CD14-positive monocyte (primary cell): ENCODE results near the gene CDH15. TPM values are rescaled to one million over a fixed set of nuclear protein-coding genes. Genes with fewer than 3 reads are reported as not detected.

Source experiments
- DNase-seq, 3 donors: peaks; one replicate each; pipeline ENCODE4 v3.0.0-alpha.2; 2011 to 2022
- H2AFZ ChIP-seq: 2 replicates; pipeline ENCODE4 v1.6.0; 2012; ENCODE audit warnings: mild to moderate bottlenecking, low read depth, low read length, inconsistent platforms; ENCODE audit not compliant: insufficient read depth, poor library complexity, severe bottlenecking
- H3K27ac ChIP-seq, 2 donors: 1 replicate in 1 of 2; 2 replicates in 1 of 2; pipeline ENCODE4 v1.5.1; 2012 to 2013; ENCODE audit warnings: low read length in 2 of 2, control low read depth in 1 of 2, inconsistent platforms in 1 of 2, low read depth in 1 of 2, mild to moderate bottlenecking in 1 of 2
- H3K27me3 ChIP-seq, 2 donors: one replicate each; pipeline versions ENCODE4 v1.6.0 to v1.6.1; 2011 to 2013; ENCODE audit warnings: low read length in 2 of 2; ENCODE audit not compliant: control insufficient read depth in 2 of 2, insufficient read depth in 2 of 2
- H3K36me3 ChIP-seq, 2 donors: replicated peaks in 1 of 2; 1 replicate in 1 of 2; 2 replicates in 1 of 2; pipeline versions ENCODE4 v1.5.1 to v1.6.1; 2012 to 2013; ENCODE audit warnings: low read length in 2 of 2, control low read depth in 1 of 2, inconsistent platforms in 1 of 2, mild to moderate bottlenecking in 1 of 2; ENCODE audit not compliant: insufficient read depth in 2 of 2, control insufficient read depth in 1 of 2
- H3K4me1 ChIP-seq, 2 donors: 1 replicate in 1 of 2; 2 replicates in 1 of 2; pipeline versions ENCODE4 v1.5.1 to v1.6.1; 2012 to 2013; ENCODE audit warnings: low read length in 2 of 2, control low read depth in 1 of 2, inconsistent platforms in 1 of 2, mild to moderate bottlenecking in 1 of 2, moderate library complexity in 1 of 2; ENCODE audit not compliant: insufficient read depth in 2 of 2, control insufficient read depth in 1 of 2
- H3K4me2 ChIP-seq: replicated peaks from 2 replicates; pipeline ENCODE3; 2012; ENCODE audit warnings: low read length, moderate library complexity, mild to moderate bottlenecking; ENCODE audit not compliant: poor library complexity, severe bottlenecking; ENCODE audit errors: extremely low read depth
- H3K4me3 ChIP-seq, 3 experiments: fragments of 200-600 bp in 1 of 3; sonication (generic) in 1 of 3; replicated peaks in 1 of 3; 1 replicate in 2 of 3; 2 replicates in 1 of 3; pipeline ENCODE4 v1.5.1; 2011 to 2013; ENCODE audit warnings: low read length in 3 of 3, mild to moderate bottlenecking in 3 of 3, control low read depth in 2 of 3, low read depth in 2 of 3, inconsistent platforms in 1 of 3, moderate library complexity in 1 of 3
- H3K79me2 ChIP-seq: 2 replicates; pipeline ENCODE4 v1.6.0; 2012; ENCODE audit warnings: mild to moderate bottlenecking, control low read depth, inconsistent platforms, low read length, moderate library complexity; ENCODE audit not compliant: insufficient read depth
- H3K9ac ChIP-seq: 2 replicates; pipeline ENCODE4 v1.6.0; 2017; ENCODE audit warnings: low read length, mild to moderate bottlenecking; ENCODE audit not compliant: insufficient read depth, poor library complexity, severe bottlenecking
- H3K9me3 ChIP-seq, 2 donors: replicated peaks in 1 of 2; 1 replicate in 1 of 2; 2 replicates in 1 of 2; pipeline versions ENCODE4 v1.5.1 to v1.6.1; 2012 to 2013; ENCODE audit warnings: low read length in 2 of 2, control low read depth in 1 of 2; ENCODE audit not compliant: control insufficient read depth in 1 of 2, insufficient read depth in 1 of 2
- H4K20me1 ChIP-seq: 2 replicates; pipeline ENCODE4 v1.6.0; 2012; ENCODE audit warnings: mild to moderate bottlenecking, low read length, control low read depth, moderate library complexity; ENCODE audit not compliant: insufficient read depth
- H3K27ac Mint-ChIP-seq, 7 donors: one replicate each; pipeline ENCODE4 v1.8.0; 2020; ENCODE audit warnings: mild to moderate bottlenecking in 7 of 7, mixed read lengths in 7 of 7, moderate library complexity in 6 of 7, inconsistent platforms in 2 of 7
- H3K27me3 Mint-ChIP-seq, 3 donors: one replicate each; pipeline ENCODE4 v1.8.0; 2021 to 2022; ENCODE audit warnings: low read depth in 3 of 3, mild to moderate bottlenecking in 3 of 3, mixed read lengths in 3 of 3, moderate library complexity in 3 of 3, inconsistent platforms in 1 of 3
- H3K36me3 Mint-ChIP-seq, 2 donors: one replicate each; pipeline ENCODE4 v1.8.0; 2020; ENCODE audit warnings: mixed read lengths in 2 of 2, inconsistent platforms in 1 of 2, mild to moderate bottlenecking in 1 of 2
- H3K4me1 Mint-ChIP-seq: one replicate; pipeline ENCODE4 v1.8.0; 2020; ENCODE audit warnings: mild to moderate bottlenecking, mixed read lengths
- H3K4me3 Mint-ChIP-seq, 2 donors: one replicate each; pipeline ENCODE4 v1.8.0; 2020; ENCODE audit warnings: mild to moderate bottlenecking in 2 of 2, mixed read lengths in 2 of 2, moderate library complexity in 1 of 2
- H3K9me3 Mint-ChIP-seq, 7 donors: one replicate each; pipeline ENCODE4 v1.8.0; 2020 to 2022; ENCODE audit warnings: mixed read lengths in 7 of 7, mild to moderate bottlenecking in 6 of 7, moderate library complexity in 6 of 7, inconsistent platforms in 2 of 7
- WGBS: methylation state at CpG from one replicate; pipeline ENCODE4 v1.1.5; 2013; ENCODE audit warnings: missing lambda C conversion rate; ENCODE audit not compliant: insufficient coverage; 5-methylcytosine and 5-hydroxymethylcytosine counted together
- intact Hi-C, 2 donors: fragments of 100-400 bp; cut with micrococcal nuclease; formaldehyde crosslinking; loops; one replicate each; pipeline versions ENCODE4 v1.15.0 to v1.15.1; 2023
- polyA plus RNA-seq, 3 donors: library from polyadenylated mRNA; depleted of rRNA in 1 of 3; unstranded in 2 of 3; stranded (reverse) in 1 of 3; fragments of 300-500 nt in 2 of 3; fragments of >200 nt in 1 of 3; fragmentation: Illumina TruSeq in 2 of 3; gene quantifications; 1 replicate in 2 of 3; 2 replicates in 1 of 3; pipeline ENCODE4 v1.2.3, GENCODE V29; 2012 to 2021
- TF ChIP-seq, protein P1 (sequence below): fragments of 200-600 bp; IDR thresholded peaks from one replicate; pipeline ENCODE4 v1.8.0; 2022; ENCODE audit warnings: antibody characterized with exemption, mild to moderate bottlenecking

Gene CDH15
- polyA plus RNA-seq, 3 donors = not detected

DNA sequence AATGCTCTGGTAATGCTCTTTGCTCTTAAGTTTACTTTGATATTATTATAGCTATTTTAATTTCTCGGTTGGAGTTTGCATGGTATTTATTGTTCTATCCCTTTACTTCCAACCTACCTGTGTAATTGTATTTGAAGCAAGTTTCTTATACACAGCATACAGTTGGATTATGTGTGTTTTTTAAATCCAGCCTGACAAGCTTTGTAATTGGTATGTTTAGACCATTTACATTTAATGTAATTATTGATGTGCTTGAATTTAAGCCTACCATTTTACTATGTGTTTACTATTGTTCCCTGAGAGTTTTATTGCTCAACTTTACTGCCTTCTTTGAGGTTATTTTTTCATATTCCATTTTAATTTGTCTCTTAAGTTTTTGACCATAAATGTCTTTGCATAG is 42.2 kb upstream of the CDH15 start:
- no CpG with 5 or more reads among the region's 1 CpG for WGBS
- H3K4me1 ChIP-seq = no peaks in the 10 kb centered on the region
- H2AFZ ChIP-seq = no peak overlapping the region
- H3K36me3 Mint-ChIP-seq = peaks cover 50 to 82% of the 10 kb centered on the region in 2 donors
- TF ChIP-seq, protein P1, sequence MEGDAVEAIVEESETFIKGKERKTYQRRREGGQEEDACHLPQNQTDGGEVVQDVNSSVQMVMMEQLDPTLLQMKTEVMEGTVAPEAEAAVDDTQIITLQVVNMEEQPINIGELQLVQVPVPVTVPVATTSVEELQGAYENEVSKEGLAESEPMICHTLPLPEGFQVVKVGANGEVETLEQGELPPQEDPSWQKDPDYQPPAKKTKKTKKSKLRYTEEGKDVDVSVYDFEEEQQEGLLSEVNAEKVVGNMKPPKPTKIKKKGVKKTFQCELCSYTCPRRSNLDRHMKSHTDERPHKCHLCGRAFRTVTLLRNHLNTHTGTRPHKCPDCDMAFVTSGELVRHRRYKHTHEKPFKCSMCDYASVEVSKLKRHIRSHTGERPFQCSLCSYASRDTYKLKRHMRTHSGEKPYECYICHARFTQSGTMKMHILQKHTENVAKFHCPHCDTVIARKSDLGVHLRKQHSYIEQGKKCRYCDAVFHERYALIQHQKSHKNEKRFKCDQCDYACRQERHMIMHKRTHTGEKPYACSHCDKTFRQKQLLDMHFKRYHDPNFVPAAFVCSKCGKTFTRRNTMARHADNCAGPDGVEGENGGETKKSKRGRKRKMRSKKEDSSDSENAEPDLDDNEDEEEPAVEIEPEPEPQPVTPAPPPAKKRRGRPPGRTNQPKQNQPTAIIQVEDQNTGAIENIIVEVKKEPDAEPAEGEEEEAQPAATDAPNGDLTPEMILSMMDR = no peak
- no peak for DNase-seq
- no peak overlapping the region for H3K27ac Mint-ChIP-seq
- H3K4me3 Mint-ChIP-seq = no peak overlapping the region
- H4K20me1 ChIP-seq = peaks cover 10% of the 10 kb centered on the region
- H3K27ac ChIP-seq = no peak overlapping the region
- H3K79me2 ChIP-seq = no peaks in the 10 kb centered on the region
- H3K9me3 Mint-ChIP-seq = peaks cover 7 to 15% (median 8%) of the 10 kb centered on the region in 7 donors
- no peaks in the 10 kb centered on the region for H3K27me3 Mint-ChIP-seq
- no peak overlapping the region for H3K4me3 ChIP-seq
- no peak overlapping the region for H3K9ac ChIP-seq
- peaks cover 32 to 81% of the 10 kb centered on the region in 2 donors for H3K36me3 ChIP-seq
- H3K27me3 ChIP-seq = no peaks in the 10 kb centered on the region
- H3K9me3 ChIP-seq = peaks cover 0 to 9% of the 10 kb centered on the region in 2 donors
- intact Hi-C loops = no loop called here
- H3K4me2 ChIP-seq = no peak overlapping the region
- no peaks in the 10 kb centered on the region for H3K4me1 Mint-ChIP-seq

DNA sequence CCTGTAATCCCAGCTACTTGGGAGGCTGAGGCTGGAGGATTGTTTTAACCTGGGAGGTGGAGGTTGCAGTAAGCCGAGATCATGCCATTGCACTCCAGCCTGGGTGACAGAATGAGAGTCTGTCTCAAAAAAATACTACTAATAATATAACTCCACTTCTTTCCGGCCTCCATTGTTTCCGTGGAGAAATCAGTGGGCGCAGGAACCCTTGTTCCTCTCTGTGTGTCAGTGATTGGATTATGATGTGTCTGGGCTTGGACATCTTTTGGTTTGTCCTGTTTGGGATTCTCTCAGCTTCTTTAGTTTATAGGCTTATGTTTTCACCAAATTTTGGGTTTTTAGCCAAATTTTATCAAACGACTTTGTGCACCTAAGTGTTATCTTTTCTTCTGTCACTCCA is 41.1 kb upstream of the CDH15 start:
- no peak for DNase-seq
- Histone ChIP-seq H3K4me2 (no peak overlapping the region), H3K4me1 (no peaks in the 10 kb centered on the region), H3K27ac (no peak overlapping the region), H3K36me3 (peaks cover 41 to 84% of the 10 kb centered on the region in 2 donors), H3K9me3 (peaks cover 0 to 9% of the 10 kb centered on the region in 2 donors), H3K4me3 (no peak overlapping the region), H3K27me3 (no peaks in the 10 kb centered on the region), H3K9ac (no peak overlapping the region), H2AFZ (no peak overlapping the region), H3K79me2 (no peaks in the 10 kb centered on the region), H4K20me1 (peaks cover 17% of the 10 kb centered on the region)
- H3K27me3 Mint-ChIP-seq = no peaks in the 10 kb centered on the region
- H3K4me3 Mint-ChIP-seq = no peak overlapping the region
- TF ChIP-seq, protein P1 = no peak
- peaks cover 5 to 14% (median 8%) of the 10 kb centered on the region in 7 donors for H3K9me3 Mint-ChIP-seq
- H3K36me3 Mint-ChIP-seq = peaks cover 51 to 83% of the 10 kb centered on the region in 2 donors
- WGBS = 100% methylated on average over 1 of the region's 5 CpGs
- H3K4me1 Mint-ChIP-seq = no peaks in the 10 kb centered on the region
- H3K27ac Mint-ChIP-seq = no peak overlapping the region
- intact Hi-C loops = no loop called here
